HCT116 (cell line): Measurements from ENCODE around the gene CACNA1S. TPM values are rescaled to one million over a fixed set of nuclear protein-coding genes. Genes with fewer than 3 reads are reported as not detected.

Experiments
- ATAC-seq: fragments of 200-7000 bp; cut with Tn5 transposase; 2 replicates; pipeline ENCODE4 v1.9.1; 2020; ENCODE audit warnings: mild to moderate bottlenecking, moderate library complexity
- BruUV-seq: library from RNA; stranded (reverse); fragments of 400-500 nt; replicated peaks from 2 replicates; lab custom pipeline; 2021; lab: Mats Ljungman, UMichigan
- CTCF ChIA-PET: fragments of 300-600 bp; sonication (Branson Sonifier 250); formaldehyde crosslinking; loops from one replicate; lab custom pipeline; 2021; ENCODE audit warnings: antibody characterized with exemption; lab: Charles Lee
- POLR2A ChIA-PET: fragments of 300-600, 350-600 bp; sonication (Branson Sonifier 250); formaldehyde crosslinking; loops from one replicate; lab custom pipeline; 2021; ENCODE audit warnings: antibody characterized with exemption; lab: Charles Lee
- RAD21 ChIA-PET, 2 experiments: fragments of 300-600 bp; sonication (Branson Sonifier 250); formaldehyde crosslinking; loops; one replicate each; lab custom pipeline; 2023; ENCODE audit warnings: low total read pairs in 2 of 2; ENCODE audit not compliant: uncharacterized antibody in 2 of 2, unreplicated experiment in 2 of 2, low non-redundant PET in 1 of 2; lab: Charles Lee
- DNase-seq: peaks from one replicate; pipeline ENCODE4 v3.0.0-alpha.2; 2010; ENCODE audit warnings: low read depth, low spot score
- H2AFZ ChIP-seq: fragments of 200-600 bp; shearing (Covaris generic), sonication (generic); 2 replicates; pipeline ENCODE4 v1.6.1; 2017; ENCODE audit warnings: low read depth, mixed run types, mixed read lengths, antibody characterized with exemption, low read length; ENCODE audit not compliant: poor library complexity, severe bottlenecking
- H3K27ac ChIP-seq: 2 replicates; pipeline ENCODE4 v1.5.1; 2012; ENCODE audit warnings: low read depth, low read length
- H3K27me3 ChIP-seq: fragments of 200-600 bp; sonication (generic); 2 replicates; pipeline ENCODE4 v1.6.1; 2016; ENCODE audit warnings: mixed run types, low read length, mixed read lengths; ENCODE audit not compliant: insufficient read depth
- H3K36me3 ChIP-seq, 2 experiments: fragments of 200-500 bp in 1 of 2; fragments of 200-600 bp in 1 of 2; sonication (Bioruptor generic) in 1 of 2; sonication (generic) in 1 of 2; 2 replicates each; pipeline versions ENCODE4 v1.5.1 to v1.6.1; 2014 to 2016; ENCODE audit warnings: low read length in 2 of 2, inconsistent platforms in 1 of 2, mixed read lengths in 1 of 2, mixed run types in 1 of 2; ENCODE audit not compliant: insufficient read depth in 2 of 2, control insufficient read depth in 1 of 2
- H3K4me1 ChIP-seq, 2 experiments: fragments of 200-600 bp in 1 of 2; sonication (generic) in 1 of 2; 2 replicates each; pipeline versions ENCODE4 v1.5.1 to v1.6.1; 2012 to 2017; ENCODE audit warnings: low read length in 2 of 2, inconsistent platforms in 1 of 2, mild to moderate bottlenecking in 1 of 2, mixed read lengths in 1 of 2, mixed run types in 1 of 2, moderate library complexity in 1 of 2; ENCODE audit not compliant: insufficient read depth in 2 of 2, control insufficient read depth in 1 of 2
- H3K4me2 ChIP-seq: fragments of 200-600 bp; sonication (generic); 2 replicates; pipeline ENCODE4 v1.6.1; 2017; ENCODE audit warnings: mixed run types, low read length, mixed read lengths
- H3K4me3 ChIP-seq, 2 experiments: fragments of 200-600 bp in 1 of 2; sonication (generic) in 1 of 2; replicated peaks in 1 of 2; 2 replicates each; pipeline ENCODE4 v1.5.1; 2011 to 2016; ENCODE audit warnings: low read length in 2 of 2, control low read depth in 1 of 2, low read depth in 1 of 2, mild to moderate bottlenecking in 1 of 2, mixed read lengths in 1 of 2, mixed run types in 1 of 2
- H3K79me2 ChIP-seq: fragments of 200-600 bp; sonication (generic); 2 replicates; pipeline ENCODE4 v1.6.1; 2017; ENCODE audit warnings: mild to moderate bottlenecking, mixed run types, low read length, moderate library complexity, mixed read lengths; ENCODE audit not compliant: insufficient read depth
- H3K9ac ChIP-seq: fragments of 200-600 bp; sonication (generic); 2 replicates; pipeline ENCODE4 v1.6.1; 2016; ENCODE audit warnings: low read length, mixed read lengths
- H3K9me2 ChIP-seq: fragments of 200-600 bp; sonication (generic), shearing (Covaris generic); 2 replicates; pipeline ENCODE4 v1.6.1; 2017; ENCODE audit warnings: mixed run types, mild to moderate bottlenecking, moderate library complexity; ENCODE audit not compliant: insufficient read depth
- H3K9me3 ChIP-seq, 2 experiments: fragments of 200-500 bp in 1 of 2; fragments of 200-600 bp in 1 of 2; sonication (Bioruptor generic) in 1 of 2; sonication (generic) in 1 of 2; 2 replicates each; pipeline ENCODE4 v1.6.1; 2014 to 2017; ENCODE audit warnings: low read length in 2 of 2, mixed read lengths in 2 of 2, inconsistent platforms in 1 of 2, low read depth in 1 of 2, mild to moderate bottlenecking in 1 of 2, mixed run types in 1 of 2, moderate library complexity in 1 of 2; ENCODE audit not compliant: control insufficient read depth in 1 of 2, insufficient read depth in 1 of 2
- H4K20me1 ChIP-seq: fragments of 200-600 bp; sonication (generic), shearing (Covaris generic); 2 replicates; pipeline ENCODE4 v1.6.1; 2017; ENCODE audit warnings: mixed run types, mild to moderate bottlenecking, moderate library complexity; ENCODE audit not compliant: insufficient read depth
- CBX3 ChIP-seq: IDR thresholded peaks from 2 replicates; pipeline ENCODE4 v1.6.1; 2012; ENCODE audit warnings: low read depth
- CTCF ChIP-seq, 3 experiments: fragments of 200-600 bp in 1 of 3; sonication (generic) in 1 of 3; IDR thresholded peaks in 2 of 3; conservative IDR thresholded peaks in 1 of 3; 2 replicates each; pipeline ENCODE4 v1.5.1; 2012 to 2017; ENCODE audit warnings: low read depth in 2 of 3, low read length in 2 of 3, antibody characterized with exemption in 1 of 3, borderline replicate concordance in 1 of 3, control low read depth in 1 of 3, mild to moderate bottlenecking in 1 of 3, mixed read lengths in 1 of 3, mixed run types in 1 of 3, moderate library complexity in 1 of 3; ENCODE audit not compliant: insufficient read depth in 1 of 3
- EZH2 ChIP-seq: fragments of 200-600 bp; sonication (generic); IDR thresholded peaks from 2 replicates; pipeline ENCODE4 v1.6.1; 2017; ENCODE audit warnings: antibody characterized with exemption, mixed run types
- FOSL1 ChIP-seq: IDR thresholded peaks from 2 replicates; pipeline ENCODE4 v1.6.1; 2012; ENCODE audit warnings: low read depth
- JUND ChIP-seq: IDR thresholded peaks from 2 replicates; pipeline ENCODE4 v1.6.1; 2012
- POLR2A ChIP-seq: IDR thresholded peaks from 2 replicates; pipeline ENCODE4 v1.7.0; 2011; ENCODE audit warnings: borderline replicate concordance; ENCODE audit not compliant: insufficient read depth, insufficient read length; ENCODE audit errors: extremely low read depth
- POLR2AphosphoS5 ChIP-seq: IDR thresholded peaks from 2 replicates; pipeline ENCODE4 v1.6.1; 2011; ENCODE audit warnings: mild to moderate bottlenecking, low read depth, low read length, moderate library complexity
- YY1 ChIP-seq: IDR thresholded peaks from 2 replicates; pipeline ENCODE4 v1.6.1; 2011; ENCODE audit warnings: low read length, low read depth, moderate library complexity, mild to moderate bottlenecking; ENCODE audit not compliant: insufficient replicate concordance; ENCODE audit errors: extremely low read depth
- intact Hi-C: fragments of 100-400 bp; cut with micrococcal nuclease; formaldehyde crosslinking; loops from 2 replicates; pipeline ENCODE4 v1.10.0; 2022
- total RNA-seq: library from RNA; stranded (reverse); gene quantifications from one replicate; pipeline ENCODE4 v1.2.1, GENCODE V29; 2021; ENCODE audit not compliant: unreplicated experiment
- TF ChIP-seq, protein P1 (sequence below): IDR thresholded peaks from 2 replicates; pipeline ENCODE4 v1.6.1; 2012

The CACNA1S gene
- total RNA-seq, 1 experiment from 2014 or later = not detected

- POLR2A ChIA-PET = no interaction called here
- ATAC-seq = no peak
Measured at GRCh38 chr1:201156819-201157218, 44.6 kb upstream of the CACNA1S start.

More at GRCh38 chr1:201156819-201157218, 44.6 kb upstream of the CACNA1S start:
- RAD21 ChIA-PET = no interaction called here
- no TSS peak for BruUV-seq
- Histone ChIP-seq H3K4me2 (no peak overlapping the region), H3K9ac (no peak overlapping the region), H3K4me1 (peaks cover 3 to 15% of the 10 kb centered on the region in 2 experiments; a peak in 3 of 4 replicates), H3K27me3 (no peaks in the 10 kb centered on the region), H4K20me1 (no peaks in the 10 kb centered on the region), H2AFZ (no peak overlapping the region), H3K36me3 (peaks cover under 1 to 2% of the 10 kb centered on the region in 2 experiments; a peak in 1 of 4 replicates), H3K9me3 (no peaks in the 10 kb centered on the region), H3K9me2 (no peaks in the 10 kb centered on the region), H3K4me3 (no peak overlapping the region), H3K79me2 (peaks cover 16% of the 10 kb centered on the region; the same call in 1 of the 2 replicates), H3K27ac (no peak overlapping the region)
- TF ChIP-seq EZH2 (no peak), CTCF (IDR thresholded peaks at IDR 0.05 in 2 of 3, conservative IDR thresholded peaks at IDR 0.05 in 1 of 3; ENCODE audit: borderline replicate concordance in 1 of 3, insufficient read depth in 1 of 3, low read depth in 2 of 3, low read length in 2 of 3) (no peak), POLR2AphosphoS5 (no peak), YY1 (no peak), CBX3 (no peak), JUND (no peak), POLR2A (no peak), FOSL1 (no peak)
- TF ChIP-seq, protein P1, sequence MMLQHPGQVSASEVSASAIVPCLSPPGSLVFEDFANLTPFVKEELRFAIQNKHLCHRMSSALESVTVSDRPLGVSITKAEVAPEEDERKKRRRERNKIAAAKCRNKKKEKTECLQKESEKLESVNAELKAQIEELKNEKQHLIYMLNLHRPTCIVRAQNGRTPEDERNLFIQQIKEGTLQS = no peak
- CTCF ChIA-PET = no interaction called here
- DNase-seq = no peak
- intact Hi-C loops = no loop called here
